Upper lobe of left lung (tissue), 4 donors: ENCODE measurements around the gene AKT2.

Experiments used
- EP300 ChIP-seq, 4 donors: sonication (generic); formaldehyde crosslinking; IDR thresholded peaks; one replicate each; pipeline ENCODE4 v1.5.1; 2017; ENCODE audit warnings: antibody characterized with exemption in 4 of 4, control low read depth in 2 of 4
- POLR2A ChIP-seq, 4 donors: fragments of 450-650 bp; IDR thresholded peaks; one replicate each; pipeline ENCODE4 v1.5.1; 2016 to 2017; ENCODE audit warnings: antibody characterized with exemption in 4 of 4, mild to moderate bottlenecking in 2 of 4
- POLR2AphosphoS5 ChIP-seq, 2 donors: sonication (generic); formaldehyde crosslinking; IDR thresholded peaks; one replicate each; pipeline ENCODE4 v1.5.1; 2017; ENCODE audit warnings: antibody characterized with exemption in 2 of 2
- TF ChIP-seq, protein P1 (sequence below), 6 experiments: fragments of 450-650 bp in 4 of 6; fragments of 200-600 bp in 2 of 6; sonication (generic) in 2 of 6; IDR thresholded peaks; one replicate each; pipeline ENCODE4 v1.5.1; 2016 to 2019; ENCODE audit warnings: antibody characterized with exemption in 6 of 6

DNA sequence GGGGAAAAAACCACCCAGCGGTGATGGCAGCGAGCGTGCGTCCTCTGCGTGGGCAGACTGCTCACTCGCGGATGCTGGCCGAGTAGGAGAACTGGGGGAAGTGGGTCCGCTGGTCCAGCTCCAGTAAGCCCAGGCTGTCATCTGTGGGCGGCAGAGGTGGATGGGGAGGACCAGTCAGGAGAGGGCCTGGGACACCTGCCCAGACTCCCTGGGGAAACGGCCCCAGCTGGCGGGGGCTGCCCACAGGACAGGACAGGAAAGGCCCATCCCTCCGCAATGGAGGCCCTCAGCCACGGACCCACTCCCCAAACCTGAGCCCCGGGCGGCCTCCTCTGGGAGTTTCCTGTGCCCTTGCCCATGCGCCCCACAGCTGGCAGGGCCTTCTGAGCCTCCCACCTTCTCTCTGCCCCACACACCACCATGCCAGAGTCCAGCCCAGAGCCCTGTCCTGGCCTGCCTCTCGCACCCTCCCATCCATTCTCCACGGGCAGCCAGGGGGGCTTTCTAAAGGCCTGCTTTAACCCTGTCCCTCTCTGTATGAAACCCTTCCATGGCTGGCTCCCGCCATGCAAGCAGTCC lies 51.2 kb downstream of the AKT2 start:
- TF ChIP-seq POLR2A (IDR thresholded peaks at IDR 0.05) (no peak), EP300 (IDR thresholded peaks at IDR 0.05) (no peak), POLR2AphosphoS5 (IDR thresholded peaks at IDR 0.05) (no peak)
- TF ChIP-seq, protein P1, sequence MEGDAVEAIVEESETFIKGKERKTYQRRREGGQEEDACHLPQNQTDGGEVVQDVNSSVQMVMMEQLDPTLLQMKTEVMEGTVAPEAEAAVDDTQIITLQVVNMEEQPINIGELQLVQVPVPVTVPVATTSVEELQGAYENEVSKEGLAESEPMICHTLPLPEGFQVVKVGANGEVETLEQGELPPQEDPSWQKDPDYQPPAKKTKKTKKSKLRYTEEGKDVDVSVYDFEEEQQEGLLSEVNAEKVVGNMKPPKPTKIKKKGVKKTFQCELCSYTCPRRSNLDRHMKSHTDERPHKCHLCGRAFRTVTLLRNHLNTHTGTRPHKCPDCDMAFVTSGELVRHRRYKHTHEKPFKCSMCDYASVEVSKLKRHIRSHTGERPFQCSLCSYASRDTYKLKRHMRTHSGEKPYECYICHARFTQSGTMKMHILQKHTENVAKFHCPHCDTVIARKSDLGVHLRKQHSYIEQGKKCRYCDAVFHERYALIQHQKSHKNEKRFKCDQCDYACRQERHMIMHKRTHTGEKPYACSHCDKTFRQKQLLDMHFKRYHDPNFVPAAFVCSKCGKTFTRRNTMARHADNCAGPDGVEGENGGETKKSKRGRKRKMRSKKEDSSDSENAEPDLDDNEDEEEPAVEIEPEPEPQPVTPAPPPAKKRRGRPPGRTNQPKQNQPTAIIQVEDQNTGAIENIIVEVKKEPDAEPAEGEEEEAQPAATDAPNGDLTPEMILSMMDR (IDR thresholded peaks at IDR 0.05): no peak
